Endometrial microvascular endothelial cells (primary cell): ENCODE data around the gene PSMD4. TPM values are rescaled to one million over a fixed set of nuclear protein-coding genes. Genes with fewer than 3 reads are reported as not detected.
"Not testable (repeated sequence)": the region's sequence is repeated elsewhere in the genome, so short reads cannot be mapped to it uniquely, and the experiment has no call there.

ENCODE experiments used
- in situ Hi-C: cut with HindIII; loops from 2 replicates; pipeline ENCODE4 v1.10.0; 2017; ENCODE audit warnings: low sequenced_read_pairs, low pct_unique_long_range_greater_than_20kb; ENCODE audit errors: inconsistent ontology term
- total RNA-seq: library from RNA; depleted of rRNA; stranded (reverse); fragments of >200 nt; gene quantifications from one replicate; pipeline ENCODE4 v1.2.3, GENCODE V29; 2015; ENCODE audit errors: inconsistent ontology term

PSMD4 gene
- total RNA-seq, 1 donor from 2014 or later = 163 TPM

- in situ Hi-C loops = no loop called here
These were observed 11.8 kb downstream of the PSMD4 start for GRCh38 chr1:151266315-151266714.

DNA sequence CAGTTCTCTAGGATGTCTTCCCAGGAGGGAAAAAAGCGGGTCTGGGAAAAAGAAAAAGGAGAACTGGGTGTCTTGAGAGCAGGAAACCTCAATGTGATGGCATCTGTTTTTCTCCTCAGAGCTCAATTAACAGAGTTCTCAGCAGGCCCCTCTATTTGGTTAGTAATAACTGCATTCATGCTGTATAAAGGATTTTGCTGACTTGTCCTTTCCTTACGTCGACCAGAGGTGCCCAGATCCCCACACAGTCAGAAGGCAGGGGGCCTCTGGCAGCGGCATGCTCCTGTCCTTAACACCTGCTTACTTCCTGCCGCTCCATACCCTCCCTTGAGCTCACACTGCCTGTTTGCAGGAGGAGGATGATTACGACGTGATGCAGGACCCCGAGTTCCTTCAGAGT is 12.3 kb downstream of the PSMD4 start:
- in situ Hi-C loops = no loop called here

DNA sequence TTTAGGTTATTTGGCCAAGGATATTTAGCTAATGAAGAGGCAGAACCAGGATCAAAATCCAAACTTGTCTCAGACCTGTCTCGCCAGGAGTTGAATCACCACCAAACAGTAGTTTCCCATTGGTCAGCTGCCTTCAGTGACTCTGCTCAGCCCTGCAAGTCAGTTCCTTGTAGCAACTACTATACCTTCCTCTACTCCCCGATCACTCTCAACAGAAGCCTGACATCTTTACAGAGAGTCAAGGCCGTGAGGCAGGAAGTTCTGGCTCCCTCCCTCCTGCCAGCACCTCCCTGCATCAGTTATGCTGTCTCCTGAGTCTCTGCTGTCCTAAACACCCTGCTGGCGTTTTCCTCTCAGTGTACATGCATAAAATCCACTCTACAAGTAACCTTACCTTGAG is 13.2 kb downstream of the PSMD4 start:
- in situ Hi-C loops = no loop called here

DNA sequence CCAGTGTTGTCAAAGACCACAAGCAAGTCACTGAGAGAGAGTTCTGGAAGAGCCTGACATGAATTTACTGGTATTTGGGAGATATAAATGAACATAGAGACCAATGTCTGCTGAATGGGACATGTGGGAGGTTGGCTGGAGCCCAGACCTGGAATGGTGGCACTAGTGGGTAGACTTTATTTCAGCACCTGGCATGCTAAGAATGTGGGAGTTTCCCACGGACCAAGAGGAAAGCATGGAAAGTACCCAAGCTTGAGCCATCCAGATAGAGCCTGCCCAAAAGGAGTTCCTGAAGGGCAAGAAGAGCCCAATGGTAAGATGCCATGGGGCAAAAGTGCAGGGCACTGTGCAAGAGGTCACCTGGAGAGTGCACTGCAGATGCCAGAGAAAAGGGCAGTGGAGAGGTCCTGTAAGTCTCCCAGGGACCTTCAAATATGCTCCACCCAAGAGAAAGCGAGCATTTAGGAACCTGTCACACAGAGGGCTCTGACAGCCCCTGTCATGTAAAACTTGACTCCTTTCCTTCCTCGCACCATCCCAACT is 19.5 kb downstream of the PSMD4 start:
- in situ Hi-C loops = no loop called here

DNA sequence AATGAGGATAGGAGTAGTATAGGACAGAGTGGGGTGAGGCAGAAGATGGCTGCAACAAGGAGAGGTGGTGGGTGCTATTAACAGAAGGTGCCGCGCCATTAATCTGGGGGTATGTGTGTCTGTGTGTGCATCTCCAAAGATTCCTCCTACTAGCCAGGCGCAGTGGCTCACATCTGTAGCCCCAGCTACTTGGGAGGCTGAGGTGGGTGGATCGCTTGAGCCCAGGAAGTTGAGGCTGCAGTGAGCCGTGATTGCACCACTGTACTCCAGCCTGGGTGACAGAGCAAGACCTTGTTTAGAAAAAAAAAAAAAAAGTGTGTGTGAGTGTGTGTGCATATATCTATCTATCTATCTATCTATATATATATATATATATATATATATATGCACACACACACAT is 20.8 kb downstream of the PSMD4 start:
- in situ Hi-C loops = not testable (repeated sequence)

DNA sequence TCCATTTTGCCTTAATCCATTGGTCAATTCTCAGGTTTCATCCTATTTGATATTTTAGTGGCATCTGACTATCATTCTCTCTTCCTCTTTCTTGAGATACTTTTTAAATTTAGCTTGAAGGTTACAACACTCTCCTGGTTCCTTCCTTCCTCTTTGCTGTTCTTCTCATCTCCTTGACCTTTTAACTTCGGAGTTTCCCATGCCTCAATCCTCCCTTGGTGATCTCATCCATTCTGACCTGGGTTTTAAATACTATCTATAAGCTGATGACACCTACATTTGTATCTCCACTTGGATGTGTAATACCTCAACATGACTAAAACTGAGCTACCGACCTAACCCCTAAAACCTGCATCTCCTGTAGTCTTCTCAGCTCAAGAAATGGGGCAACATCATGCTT is 22.7 kb downstream of the PSMD4 start:
- in situ Hi-C loops = no loop called here

DNA sequence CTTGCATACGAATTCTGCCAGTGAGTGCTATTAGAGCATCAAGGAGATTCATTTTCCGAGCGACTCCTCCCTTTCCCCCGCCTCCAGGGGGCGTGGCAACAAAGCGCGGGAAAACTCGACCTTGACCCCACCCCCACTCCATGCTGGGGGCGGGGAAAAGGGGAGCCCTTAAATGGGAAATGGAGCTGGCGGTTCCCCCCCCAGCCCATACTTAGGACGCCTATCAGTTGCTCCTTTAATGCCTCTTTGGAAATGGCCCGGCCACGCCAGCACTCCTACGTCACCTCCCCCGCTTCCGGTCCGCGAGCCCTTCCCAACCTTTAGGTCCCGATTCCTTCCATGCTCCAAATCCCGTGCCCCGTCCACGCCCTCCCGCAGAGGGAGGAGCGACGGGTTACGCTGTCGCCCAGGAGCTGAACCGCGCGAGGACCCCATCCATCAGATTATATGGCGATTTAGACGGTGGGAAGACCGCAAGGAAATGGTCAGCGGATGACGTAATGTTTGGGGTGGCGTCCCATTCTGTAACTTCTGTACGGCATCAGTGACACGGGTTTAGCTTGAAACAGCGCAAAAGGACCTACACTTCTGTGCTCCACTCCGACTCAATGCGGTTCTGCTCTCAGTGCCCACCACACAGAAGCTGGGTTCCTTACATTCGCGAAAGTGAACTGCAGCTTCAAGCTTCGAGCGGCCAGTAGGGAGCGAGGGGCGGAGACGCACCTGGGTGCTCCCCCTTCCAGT is 26.9 kb downstream of the PSMD4 start:
- in situ Hi-C loops = no loop called here

DNA sequence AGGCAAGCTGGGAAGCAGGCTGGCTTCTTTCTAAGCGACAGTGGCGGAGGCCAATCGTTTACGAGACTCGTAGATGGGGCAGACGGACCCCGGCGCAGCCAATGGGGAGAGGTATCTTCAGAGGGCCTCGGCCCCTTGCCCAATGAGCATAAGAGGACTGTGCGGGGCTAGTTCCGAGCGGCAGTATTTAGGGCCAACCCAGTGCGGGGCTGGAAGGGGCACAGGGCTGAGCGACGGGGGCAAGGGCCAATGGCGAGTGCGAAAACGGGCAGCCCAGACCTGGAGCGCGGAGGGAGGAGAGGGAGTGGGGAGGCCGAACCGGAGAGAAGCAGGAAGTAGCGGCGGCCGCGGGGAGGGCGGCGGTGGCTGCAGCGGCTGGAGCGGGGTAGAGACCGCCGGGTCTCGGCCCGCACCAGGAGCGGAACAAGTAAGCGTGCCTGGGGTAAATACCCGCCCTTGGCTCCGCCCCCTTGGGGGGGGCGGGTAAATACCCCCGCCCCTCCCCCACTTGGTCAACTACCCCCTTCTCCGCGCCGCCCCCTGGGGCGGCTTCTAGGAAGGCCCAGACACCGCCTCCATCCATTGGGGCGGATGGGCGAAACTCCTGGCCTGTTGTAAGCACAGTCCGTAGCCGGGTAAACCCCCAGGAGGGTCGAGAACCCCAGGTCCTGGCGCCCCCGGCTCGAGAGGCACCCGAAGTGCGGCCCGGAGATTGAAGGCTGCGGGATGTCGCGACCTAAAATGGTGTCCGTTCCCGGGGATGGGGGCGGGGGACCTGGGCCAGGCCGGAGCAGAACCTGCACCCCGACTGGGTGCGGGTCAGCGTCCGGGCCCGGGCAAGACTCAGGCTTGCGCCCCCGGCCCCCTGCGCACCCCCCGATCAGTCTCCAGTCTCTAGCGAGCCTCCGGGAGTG is 27.7 kb downstream of the PSMD4 start, which contains the start of gene ZNF687:
TSS of gene ZNF687 (plus strand) at position 331 of the 914 bp plus-strand sequence. CDS start 3,993 bp downstream, outside the sequence.
- in situ Hi-C loops = no loop called here

GRCh38 chr1:151282883-151283725 is 28.6 kb downstream of the PSMD4 start:
- in situ Hi-C loops = no loop called here

DNA sequence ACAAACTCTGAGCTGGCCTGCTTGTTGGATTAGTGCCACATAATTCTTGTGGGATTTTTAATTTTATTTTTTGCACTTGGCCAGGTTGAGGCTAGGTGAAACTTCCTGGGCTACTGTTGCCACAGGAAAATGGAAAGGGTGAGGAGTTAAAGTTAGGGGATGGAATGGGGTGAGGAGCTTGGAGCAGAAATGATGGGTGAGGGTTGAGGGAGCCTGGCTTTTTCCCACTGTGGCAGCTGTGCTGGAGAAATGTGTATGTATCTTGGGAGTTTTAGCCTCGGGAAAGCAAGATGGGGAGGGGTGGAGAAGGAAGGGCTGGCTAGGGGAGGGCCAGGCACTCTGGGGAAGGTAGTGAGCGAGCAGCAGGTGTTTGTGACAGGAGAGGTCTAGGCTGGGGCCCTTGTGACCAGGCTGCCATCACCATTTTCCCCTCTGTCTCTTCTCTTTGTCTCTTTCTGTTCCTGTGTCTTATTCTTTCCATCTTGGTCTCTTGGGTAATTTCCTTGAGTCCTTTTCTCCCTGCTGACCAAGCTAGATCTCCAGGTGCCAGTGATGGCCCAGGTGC is 29.6 kb downstream of the PSMD4 start:
- in situ Hi-C loops = no loop called here

GRCh38 chr1:151286619-151287340 is 32.2 kb downstream of the PSMD4 start:
- in situ Hi-C loops = no loop called here

DNA sequence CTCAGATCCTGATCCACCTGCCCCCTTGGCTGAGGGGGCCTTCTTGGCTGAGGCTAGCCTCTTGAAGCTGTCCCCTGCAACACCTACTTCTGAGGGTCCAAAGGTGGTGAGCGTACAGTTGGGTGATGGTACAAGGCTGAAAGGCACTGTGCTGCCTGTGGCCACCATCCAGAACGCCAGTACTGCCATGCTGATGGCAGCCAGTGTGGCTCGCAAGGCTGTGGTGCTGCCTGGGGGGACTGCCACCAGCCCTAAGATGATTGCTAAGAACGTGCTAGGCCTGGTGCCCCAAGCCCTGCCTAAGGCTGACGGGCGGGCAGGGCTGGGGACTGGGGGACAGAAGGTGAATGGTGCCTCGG is 32.8 kb downstream of the PSMD4 start:
- in situ Hi-C loops = no loop called here

DNA sequence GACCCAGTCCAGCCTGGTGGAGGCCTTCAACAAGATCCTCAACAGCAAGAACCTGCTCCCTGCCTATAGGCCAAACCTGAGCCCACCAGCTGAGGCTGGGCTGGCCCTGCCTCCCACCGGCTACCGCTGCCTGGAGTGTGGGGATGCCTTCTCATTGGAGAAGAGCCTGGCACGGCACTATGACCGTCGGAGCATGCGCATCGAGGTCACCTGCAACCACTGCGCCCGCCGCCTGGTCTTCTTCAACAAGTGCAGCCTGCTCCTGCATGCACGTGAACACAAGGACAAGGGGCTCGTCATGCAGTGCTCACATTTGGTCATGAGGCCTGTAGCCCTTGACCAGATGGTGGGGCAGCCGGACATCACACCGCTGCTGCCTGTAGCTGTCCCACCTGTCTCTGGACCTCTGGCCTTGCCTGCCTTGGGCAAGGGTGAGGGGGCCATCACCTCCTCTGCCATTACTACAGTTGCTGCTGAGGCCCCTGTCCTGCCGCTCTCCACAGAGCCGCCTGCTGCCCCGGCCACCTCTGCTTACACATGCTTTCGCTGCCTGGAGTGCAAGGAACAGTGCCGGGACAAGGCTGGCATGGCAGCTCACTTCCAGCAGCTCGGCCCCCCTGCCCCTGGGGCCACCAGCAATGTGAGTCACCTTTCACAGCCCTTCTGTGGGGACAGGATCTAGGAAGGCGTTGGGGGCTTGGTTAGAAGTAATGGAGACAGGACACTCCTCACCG is 33.4 kb downstream of the PSMD4 start:
- in situ Hi-C loops = no loop called here

DNA sequence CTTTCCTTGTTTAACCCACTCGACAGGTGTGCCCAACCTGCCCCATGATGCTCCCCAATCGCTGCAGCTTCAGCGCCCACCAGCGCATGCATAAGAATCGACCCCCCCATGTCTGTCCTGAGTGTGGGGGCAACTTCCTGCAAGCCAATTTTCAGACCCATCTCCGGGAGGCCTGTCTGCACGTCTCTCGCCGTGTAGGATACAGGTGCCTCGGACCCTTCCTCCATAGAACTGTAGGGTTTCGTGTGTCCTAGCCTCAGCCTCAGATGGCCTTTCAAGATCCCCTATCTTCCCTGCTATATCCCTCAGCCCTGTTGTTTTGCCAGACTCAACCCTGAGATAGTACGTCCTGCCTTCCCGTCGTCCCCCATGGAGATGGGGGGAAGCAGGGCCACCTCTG is 34.0 kb downstream of the PSMD4 start:
- in situ Hi-C loops = no loop called here

- in situ Hi-C loops = no loop called here
These were observed 34.8 kb downstream of the PSMD4 start for GRCh38 chr1:151289080-151289935.

GRCh38 chr1:151289991-151290708 is 35.6 kb downstream of the PSMD4 start:
- in situ Hi-C loops = no loop called here
